SJSA1 (cell line): ENCODE results near the gene COL6A1. TPM values are rescaled to one million over a fixed set of nuclear protein-coding genes. Genes with fewer than 3 reads are reported as not detected.

Experiments
- DNase-seq, 2 experiments: peaks; one replicate each; pipeline ENCODE4 v3.0.0-alpha.2; 2015 to 2020; ENCODE audit warnings: low spot score in 2 of 2, low read depth in 1 of 2
- H3K27ac ChIP-seq: fragments of 250-450 bp; sonication (Bioruptor Pico); 2 replicates; pipeline ENCODE4 v1.5.1; 2020; ENCODE audit warnings: mild to moderate bottlenecking, moderate library complexity
- H3K27me3 ChIP-seq: fragments of 250-450 bp; sonication (Bioruptor Pico); replicated peaks from 2 replicates; pipeline ENCODE4 v1.5.1; 2020; ENCODE audit warnings: mild to moderate bottlenecking, moderate library complexity
- H3K36me3 ChIP-seq: fragments of 250-450 bp; sonication (Bioruptor Pico); 2 replicates; pipeline ENCODE4 v1.5.1; 2020; ENCODE audit warnings: mild to moderate bottlenecking
- H3K4me1 ChIP-seq: fragments of 250-450 bp; sonication (Bioruptor Pico); replicated peaks from 2 replicates; pipeline ENCODE4 v1.6.1; 2021; ENCODE audit warnings: mild to moderate bottlenecking
- H3K4me3 ChIP-seq: fragments of 250-450 bp; sonication (Bioruptor Pico); 2 replicates; pipeline ENCODE4 v1.5.1; 2020; ENCODE audit warnings: mild to moderate bottlenecking
- H3K9me3 ChIP-seq: fragments of 250-450 bp; sonication (Bioruptor Pico); replicated peaks from 2 replicates; pipeline ENCODE4 v1.5.1; 2020; ENCODE audit warnings: mild to moderate bottlenecking
- total RNA-seq: library from RNA; depleted of rRNA; stranded (reverse); fragments of >200 nt; shearing (Covaris generic); gene quantifications from 2 replicates; pipeline ENCODE4 v1.2.3, GENCODE V29; 2014; rRNA removed

Gene COL6A1
- total RNA-seq, 1 experiment from 2014 or later, result 149 TPM

DNA sequence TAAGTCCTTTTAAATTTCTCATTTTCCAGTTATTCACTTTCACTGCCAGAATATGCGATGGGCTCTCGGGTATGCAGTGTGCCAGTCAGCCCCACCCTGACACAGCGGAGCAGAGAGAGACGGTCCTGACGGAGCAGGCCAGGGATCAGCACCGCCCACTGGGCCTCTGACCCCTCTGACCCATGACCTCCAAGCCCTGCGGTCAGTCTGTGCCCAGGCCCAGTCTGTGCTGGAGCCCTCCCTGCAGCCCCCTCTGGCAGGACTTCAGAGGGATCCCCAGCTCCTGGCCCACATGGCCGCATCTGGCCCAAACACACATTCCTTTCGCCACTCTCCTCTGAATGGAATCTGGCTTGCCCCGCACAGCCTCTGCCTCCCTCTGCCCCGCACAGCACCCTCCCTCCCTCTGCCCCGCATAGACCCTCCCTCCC lies 72.9 kb downstream of the COL6A1 start:
- Histone ChIP-seq H3K4me3 (no peak overlapping the region), H3K27ac (no peak overlapping the region), H3K36me3 (no peaks in the 10 kb centered on the region), H3K9me3 (no peaks in the 10 kb centered on the region), H3K4me1 (peaks cover 47% of the 10 kb centered on the region), H3K27me3 (no peaks in the 10 kb centered on the region)
- DNase-seq, result peak in 1 of 2 experiments; percentile 52

Other genes with a start within 250 kb of the COL6A1 start
- 310 and 333 TPM in 2 replicates for gene COL6A2, start 116.3 kb downstream of the COL6A1 start, total RNA-seq
- gene FTCD, start 173.8 kb downstream of the COL6A1 start, total RNA-seq, result not detected in 2 replicates
- gene SPATC1L, start 202.7 kb downstream of the COL6A1 start, total RNA-seq, result 4.3 and 7.1 TPM in 2 replicates
- 27.3 and 33.3 TPM in 2 replicates for gene LSS, start 247.0 kb downstream of the COL6A1 start, total RNA-seq